Stimulated activated CD4-positive, alpha-beta T cell treated with anti-CD3 and anti-CD28 coated beads, Interleukin-2, amount 100 ng/mL, for 4 hours (primary cell): ENCODE results near the gene ADD2.

ENCODE experiments used
- DNase-seq: peaks from one replicate; pipeline ENCODE4 v3.0.0-alpha.2; 2020; ENCODE audit warnings: low read depth

Gene ADD2

DNA sequence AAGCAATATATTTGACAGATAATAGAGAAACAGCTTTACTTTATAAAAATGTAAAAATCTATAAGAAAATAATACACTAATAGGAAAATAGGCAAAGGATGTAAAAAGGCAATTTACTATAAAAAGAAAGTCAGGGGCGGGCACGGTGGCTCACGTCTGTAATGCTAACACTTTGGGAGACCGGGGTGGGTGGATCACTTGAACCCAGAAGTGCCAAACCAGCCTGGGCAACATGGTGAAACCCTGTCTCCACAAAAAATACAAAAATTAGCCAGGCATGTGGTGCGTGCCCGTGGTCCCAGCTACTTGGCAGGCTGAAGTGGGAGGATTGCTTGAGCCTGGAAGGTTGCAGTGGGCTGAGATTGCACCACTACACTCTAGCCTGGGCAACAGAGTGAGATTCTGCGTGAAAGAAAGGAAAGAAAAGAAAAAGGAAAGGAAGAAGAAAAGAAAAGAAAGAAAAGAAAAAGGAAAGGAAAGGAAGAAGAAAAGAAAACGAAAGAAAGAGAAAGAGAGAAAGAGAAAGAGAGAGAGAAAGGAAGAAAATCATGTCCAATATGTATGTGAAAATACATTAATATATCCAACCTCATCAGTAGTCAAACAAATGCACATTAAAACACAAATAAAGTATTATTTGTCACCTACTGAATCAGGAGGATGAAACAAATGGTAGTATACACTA lies 65.1 kb downstream of the ADD2 start:
- DNase-seq = no peak

DNA sequence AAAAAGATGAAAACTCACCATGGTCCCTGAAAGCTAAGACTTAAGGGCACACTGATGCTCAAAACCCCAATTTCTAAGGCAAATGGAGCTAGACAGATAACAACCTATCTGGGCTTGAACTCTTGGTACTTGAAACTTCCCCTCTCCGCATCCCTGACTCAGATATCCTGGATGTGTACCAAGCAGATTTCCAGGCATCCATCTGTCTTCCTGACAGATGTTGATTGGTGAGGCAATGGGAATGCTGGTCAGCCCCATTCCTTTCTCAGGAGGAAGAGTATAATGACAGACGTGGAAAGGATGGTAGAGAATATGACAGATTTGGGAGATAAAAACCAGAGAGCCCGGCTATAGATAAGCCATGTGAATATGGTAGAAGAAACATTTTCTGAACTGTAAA lies 69.2 kb downstream of the ADD2 start:
- no peak for DNase-seq

DNA sequence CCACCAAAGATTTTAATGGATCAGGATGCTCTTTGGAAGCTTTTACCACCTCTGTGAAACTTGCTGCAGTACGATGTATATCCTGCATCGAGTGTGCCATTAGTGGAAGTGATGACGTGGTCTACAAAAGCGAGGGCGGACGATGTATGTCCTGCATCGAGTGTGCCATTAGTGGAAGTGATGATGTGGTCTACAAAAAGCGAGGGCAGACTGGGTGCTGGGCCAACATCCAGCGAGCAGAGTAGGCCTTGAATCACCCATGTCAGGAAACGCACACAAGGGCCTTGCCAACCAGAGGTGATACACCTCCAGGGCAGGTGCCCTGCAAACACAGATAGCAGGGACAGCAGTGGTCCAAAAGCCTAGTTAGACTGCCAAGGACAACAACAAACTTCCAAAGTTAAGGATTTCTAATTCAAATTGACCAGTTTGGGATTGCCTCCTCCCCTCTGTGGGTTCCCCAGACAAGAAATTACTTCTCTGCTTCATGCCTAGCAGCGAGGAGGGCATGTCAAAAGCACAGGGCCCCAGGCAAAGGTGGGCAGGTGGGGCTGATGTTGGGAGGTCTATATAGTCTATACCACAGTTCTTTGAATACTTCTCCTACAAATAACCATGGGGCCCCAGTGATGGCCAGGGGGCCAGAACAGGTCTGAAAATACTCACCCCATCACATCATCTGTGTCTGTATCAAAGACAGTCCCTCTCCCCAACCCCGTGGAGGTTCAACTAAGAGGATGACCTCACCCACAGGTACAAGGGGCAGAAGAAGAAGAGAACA lies 70.2 kb downstream of the ADD2 start:
- DNase-seq = no peak

DNA sequence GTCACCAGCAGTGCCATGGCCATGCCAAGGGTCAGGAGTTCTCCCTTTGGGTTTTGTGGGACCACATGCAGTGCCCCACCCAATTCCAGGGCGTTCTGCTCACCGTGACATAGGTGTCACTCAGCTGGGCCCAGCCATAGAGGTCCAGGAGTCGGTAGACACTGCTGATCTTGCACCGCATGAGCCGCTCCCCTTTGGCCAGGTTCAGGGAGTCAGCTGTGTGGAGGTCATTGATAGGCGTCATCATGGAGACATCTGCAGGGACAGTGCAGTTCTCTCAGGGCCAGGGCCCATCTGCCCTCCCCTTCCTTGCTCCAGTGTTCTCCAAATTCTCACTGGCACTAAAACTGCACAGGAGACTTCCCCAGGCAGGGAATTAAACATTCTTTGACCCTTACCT lies 71.9 kb downstream of the ADD2 start:
- DNase-seq = no peak

DNA sequence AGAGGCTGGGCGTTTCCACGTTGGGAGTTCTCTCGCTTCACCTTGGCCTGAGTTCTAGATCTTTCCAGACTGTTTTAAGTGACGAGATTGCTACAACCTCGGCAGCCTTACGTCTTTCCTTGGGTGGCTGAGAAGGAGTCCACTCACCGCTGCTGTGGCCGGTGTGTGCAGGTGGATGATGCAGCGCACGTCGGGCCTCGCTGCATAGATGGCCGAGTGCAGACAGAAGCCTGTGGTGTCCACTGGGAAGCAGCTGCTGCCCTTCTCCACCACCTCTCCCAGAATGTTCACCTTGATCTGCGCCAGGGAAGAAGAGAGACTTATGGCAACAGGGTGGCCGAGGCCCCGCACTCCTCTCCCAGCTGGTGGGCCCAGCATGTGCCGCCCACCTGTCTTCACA lies 75.7 kb downstream of the ADD2 start:
- DNase-seq = no peak

DNA sequence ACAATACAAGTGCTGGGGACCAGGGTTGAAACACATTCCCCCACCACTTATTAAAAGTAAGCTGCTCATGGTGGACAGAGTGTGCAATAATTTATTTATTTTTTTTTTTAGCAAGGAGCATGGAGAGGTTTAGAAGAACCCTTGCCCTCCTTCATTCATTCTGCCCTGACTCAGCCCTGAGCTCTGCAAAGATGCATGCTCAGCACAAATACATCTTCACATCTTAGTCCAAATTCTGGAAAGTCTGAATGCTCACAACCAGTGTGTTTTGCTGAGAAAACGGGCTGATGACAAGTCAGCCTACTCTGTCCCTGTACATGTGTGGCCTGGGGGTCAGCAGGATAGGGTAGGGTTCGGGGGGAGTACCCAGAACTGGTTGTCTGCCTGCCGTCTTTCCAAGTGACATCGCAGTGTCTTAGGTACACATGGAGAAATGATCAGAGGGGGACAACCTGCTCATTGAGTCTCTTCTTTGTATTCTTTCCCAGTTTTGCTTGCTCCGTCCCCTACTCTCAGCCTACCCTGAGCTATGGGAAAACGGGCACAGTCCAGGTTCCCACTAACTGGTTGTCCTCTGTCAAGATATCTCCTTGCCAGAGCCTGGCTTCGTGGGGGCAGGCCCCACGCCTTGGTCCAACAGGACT lies 76.4 kb downstream of the ADD2 start:
- DNase-seq = no peak

DNA sequence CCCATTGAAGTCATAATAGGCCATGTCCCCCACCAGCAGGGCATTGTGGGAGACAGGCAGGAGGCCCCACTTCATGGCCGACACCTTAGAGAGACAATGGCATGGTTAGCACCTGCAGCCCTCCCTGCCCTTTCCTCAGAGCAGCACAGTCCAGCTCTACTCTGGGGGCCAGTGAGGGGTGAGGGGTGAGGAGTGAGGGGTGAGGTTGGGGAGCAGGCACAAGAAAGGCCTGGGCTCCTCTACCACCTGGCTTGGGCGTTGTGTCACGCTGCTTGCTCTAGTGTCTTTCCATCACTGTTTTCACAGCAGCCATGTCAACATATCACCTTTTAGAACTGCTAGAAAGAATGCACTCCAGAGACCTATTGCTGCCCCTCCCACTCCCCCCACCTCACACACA lies 77.2 kb downstream of the ADD2 start:
- DNase-seq = no peak

DNA sequence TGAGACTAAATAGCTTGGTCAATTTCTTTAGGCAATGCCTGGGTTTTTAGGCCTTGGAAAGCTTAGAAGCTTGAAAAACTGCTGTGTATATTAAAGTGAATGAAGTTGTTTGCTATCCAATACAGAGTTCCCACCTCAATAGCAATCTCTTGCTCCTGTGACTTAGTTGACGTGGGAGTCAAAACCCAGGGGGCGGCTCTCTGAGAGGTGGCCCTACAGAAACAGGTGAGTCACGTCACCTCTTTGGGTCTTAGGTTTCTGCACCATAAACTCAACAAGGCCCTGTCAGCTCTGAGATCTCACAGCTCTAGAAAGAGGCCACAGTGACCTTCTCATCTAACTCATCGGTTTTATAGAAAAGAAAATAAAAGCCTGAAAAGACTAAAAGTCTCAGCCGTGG lies 79.6 kb downstream of the ADD2 start:
- no peak for DNase-seq

DNA sequence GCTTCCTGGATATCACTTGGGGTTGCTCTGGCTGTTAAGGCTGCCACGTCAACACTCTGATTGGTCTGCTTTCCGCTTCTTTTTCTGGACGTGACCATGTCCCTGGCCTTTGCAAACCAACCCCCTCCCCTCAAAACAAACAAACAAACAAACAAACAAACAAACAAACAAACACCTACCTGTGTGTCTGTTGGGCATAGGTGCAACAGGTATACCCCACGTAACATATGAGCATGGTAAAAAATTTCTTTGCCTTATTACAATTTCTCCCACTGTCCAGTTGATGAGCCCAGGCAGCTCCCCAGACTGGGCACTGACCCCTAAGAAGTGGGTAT lies 80.6 kb downstream of the ADD2 start:
- no peak for DNase-seq

DNA sequence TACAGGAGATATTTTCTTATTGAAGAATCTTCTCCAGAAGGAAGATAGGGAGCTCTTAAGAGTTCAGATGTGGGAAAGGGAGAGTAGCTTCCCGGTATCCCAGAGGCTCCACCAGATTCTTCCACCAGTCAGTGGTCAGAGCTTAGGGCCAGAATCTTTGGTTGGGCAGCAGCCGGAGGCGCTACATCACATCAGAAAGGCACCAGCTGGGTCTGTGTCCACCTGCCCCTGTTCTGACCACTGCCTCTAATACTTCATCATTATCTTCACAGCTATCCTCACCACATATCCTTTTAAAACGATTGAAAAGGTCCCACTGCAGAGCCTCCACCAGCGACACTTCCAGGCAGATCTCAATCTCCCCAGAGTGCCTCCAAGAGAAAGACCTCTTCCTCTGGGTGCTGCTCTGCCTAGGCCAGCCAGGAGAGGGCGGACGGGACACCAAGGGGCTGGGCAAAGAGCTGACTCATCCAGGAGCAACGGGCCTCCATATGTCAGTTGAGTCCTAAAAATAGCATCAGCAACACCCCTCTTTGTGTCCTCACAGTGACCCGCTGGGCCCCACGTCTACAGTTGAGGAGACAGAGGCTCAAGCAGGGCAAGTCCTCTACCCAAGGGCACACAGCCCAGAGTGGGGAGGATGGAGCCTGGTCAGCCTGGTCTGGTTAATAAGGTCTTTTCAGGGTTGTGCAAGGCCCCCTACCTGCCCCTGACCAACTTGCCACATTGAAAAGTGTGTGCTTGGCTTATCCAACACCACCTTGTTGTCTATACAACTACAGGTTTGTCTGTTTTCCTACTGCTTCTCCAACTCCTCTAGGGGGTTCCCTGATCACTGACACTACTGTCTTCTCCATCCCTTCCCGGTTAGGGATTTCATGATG lies 81.2 kb downstream of the ADD2 start:
- no peak for DNase-seq

DNA sequence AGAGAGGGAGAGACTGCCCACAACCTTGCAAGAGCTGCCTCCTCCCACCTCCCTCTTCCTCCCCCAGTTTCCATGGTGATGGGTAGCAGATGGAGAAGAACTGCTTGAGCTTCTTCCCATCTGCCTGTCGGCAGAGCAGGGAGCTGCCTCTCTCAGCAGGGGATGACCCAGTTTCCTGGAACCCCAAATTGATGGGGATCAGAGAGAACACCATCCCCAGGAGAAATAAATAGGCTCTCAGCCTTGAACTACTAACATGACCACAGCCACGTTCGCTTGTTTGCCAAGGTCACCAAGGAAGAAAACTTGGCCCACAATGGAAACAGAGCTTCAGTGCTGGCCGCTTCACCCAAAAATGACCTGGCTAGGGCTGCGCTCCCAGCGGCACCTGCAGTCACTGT lies 82.2 kb downstream of the ADD2 start:
- no peak for DNase-seq

DNA sequence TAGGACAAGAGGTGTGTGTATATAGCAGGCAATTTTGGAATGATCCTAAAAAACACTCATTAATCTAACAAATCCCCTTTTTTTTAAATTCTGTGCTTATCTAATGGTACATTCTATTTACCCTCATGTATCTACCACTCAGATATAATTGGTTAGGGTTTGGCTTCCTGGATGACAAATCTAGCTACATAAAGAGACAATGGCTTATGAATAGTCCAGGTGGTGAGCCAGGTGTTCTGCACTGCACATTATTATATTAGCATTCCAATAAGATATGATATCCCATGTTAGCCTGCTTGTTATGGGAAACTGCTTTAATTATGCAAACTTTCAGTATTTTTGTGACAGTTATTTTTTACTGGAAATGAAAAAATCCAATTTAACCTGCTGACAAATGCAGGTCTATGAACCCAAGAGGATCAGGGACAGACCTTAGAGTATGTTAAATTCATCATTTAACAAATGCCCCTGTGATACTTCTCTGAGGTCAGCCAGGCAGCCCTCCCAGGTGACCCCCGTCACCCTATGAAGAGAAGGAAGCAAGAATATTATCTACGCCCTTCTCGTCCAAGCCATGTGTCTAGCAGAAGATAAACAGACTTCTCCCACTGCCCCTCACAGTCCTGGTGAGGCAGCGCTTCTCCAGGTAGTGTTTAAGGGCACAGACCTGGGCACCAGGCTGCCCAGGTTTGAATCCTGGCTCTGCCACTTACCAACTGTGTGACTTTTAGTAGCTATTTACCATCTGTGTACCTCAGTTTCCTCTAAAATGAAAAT lies 83.0 kb downstream of the ADD2 start:
- no peak for DNase-seq

DNA sequence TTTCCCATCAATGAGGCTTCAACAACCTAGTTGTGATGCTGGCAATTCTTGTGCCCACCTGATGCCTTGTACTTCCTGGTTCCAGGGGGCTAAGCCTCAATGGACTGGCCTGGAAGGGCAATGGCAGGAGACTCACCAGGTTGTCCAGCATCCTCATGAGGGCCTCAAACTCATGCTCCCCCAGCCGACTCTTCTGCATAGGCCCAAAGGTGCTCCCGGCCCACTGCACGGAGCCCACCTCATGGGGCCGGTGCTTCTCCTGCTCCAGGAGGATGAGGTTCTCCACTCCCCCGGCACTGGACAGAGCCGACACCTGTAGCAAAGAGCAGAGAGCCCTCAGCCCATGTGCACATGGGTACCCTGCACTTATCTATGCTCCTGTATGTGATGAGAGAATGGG lies 84.5 kb downstream of the ADD2 start:
- no peak for DNase-seq

DNA sequence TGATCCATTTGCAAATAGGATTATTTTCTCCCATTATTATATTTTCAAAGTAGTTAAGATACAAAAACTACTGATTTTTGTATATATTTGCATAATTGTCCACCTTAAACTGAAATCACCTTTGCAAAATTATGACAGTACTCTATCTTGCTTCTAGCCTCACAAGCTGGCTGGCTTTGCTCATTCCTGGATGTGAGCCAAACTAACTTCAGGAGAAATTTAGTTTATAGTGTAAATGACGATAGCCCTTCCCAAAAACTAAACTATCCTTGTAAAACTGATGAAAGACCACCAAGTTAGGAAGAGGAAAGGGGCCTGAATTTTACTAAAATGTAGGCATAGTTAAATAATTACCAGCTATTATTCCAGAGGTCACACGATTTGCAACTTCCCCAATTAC lies 87.3 kb downstream of the ADD2 start:
- no peak for DNase-seq

DNA sequence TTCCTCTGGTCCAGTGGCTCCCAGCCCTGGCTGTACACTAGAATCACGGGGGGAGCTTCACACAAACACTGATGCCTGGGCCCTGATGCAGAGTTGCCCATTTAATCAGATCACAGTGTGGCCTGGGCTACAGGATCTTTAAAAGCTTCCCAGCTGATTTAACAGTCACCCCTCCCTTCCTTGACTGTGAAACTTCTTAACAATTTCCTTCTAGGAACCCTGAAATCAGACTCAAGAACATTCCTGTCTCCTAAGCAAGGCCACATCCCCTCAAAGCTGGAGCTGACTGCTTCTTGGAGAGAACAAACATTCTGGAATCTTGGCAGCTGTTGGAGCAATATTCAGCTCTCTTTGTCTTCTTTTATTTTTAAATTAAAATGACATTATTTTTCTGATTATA lies 88.7 kb downstream of the ADD2 start:
- no peak for DNase-seq

DNA sequence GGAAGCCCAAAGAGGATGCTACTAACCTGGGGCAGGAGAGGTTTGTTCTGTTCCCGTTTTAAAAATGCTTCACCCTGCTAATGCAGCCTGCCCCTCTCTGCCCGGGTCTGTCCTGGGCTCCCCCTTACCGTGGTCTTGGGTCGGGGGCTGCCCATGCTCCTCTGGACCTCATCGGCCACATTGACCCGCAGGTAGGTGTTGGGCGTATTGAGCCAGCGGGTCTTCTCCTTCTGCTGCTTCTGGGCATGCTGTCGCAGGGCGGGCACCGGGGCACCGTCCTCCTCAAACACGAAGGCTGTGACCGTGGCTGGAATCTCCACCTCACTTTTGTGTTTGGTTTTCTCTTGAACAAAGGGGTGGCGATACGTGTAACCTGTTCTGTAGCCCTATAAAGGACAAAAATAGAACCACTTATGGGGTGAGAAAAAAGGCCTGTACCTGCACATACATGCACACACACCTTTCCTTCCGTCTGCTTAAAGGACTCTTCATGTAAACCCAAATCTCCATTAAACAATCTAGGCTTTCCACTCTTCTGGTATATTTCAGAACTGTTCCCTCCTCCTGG lies 89.3 kb downstream of the ADD2 start:
- no peak for DNase-seq

DNA sequence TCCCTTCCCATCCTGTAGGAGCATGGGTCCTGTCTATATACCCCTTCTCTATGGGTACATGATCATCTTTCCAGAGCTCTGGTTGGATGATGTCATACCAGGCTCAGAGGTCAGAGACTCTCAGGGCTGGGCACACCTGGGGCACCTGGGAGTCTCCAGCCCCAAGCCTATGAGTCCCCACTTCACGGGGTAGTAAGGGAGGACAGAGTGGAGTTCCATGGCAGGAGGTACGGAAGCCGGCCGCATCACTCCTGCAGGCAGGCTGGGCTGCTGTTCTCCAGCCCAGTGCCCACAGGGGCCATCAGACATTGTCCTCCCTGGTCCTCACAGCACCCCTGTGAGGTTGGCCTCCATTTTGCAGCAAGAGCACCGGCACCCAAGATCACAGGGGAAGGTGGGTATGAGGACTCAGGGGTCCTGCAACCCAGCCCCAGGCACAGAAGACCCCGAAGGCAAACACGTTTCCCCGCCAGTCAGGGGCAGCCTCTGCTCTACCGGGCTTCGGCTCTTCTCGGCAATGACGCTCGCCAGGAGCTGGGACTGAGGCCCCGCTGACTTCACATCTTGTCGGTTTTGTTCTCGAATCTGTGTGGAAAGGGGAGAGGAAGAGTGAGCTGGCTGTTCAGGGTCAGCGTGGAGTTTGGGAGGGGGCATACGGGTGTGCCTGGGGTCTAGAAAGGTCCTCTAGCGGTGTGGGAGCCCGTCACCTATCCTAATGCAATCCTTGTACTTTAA lies 91.5 kb downstream of the ADD2 start:
- DNase-seq = no peak

DNA sequence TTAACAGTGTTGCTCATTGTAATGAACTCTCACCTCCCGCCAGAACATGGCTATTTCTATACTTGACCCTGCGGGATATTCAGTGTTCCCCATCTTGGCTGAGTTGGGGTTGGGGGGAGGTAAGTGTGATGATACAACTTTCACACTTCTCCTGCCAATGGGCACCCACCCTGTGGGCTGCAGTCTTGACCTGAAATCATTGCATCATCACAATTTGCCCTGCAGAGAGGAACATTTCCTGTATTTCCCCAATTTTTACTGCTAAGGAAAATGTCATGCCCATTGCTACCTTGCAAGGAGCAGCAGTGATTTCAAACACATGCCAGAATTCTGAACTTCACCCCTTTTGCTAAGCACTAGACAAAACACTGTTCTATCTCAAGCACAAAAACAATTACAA lies 92.1 kb downstream of the ADD2 start:
- DNase-seq = no peak

DNA sequence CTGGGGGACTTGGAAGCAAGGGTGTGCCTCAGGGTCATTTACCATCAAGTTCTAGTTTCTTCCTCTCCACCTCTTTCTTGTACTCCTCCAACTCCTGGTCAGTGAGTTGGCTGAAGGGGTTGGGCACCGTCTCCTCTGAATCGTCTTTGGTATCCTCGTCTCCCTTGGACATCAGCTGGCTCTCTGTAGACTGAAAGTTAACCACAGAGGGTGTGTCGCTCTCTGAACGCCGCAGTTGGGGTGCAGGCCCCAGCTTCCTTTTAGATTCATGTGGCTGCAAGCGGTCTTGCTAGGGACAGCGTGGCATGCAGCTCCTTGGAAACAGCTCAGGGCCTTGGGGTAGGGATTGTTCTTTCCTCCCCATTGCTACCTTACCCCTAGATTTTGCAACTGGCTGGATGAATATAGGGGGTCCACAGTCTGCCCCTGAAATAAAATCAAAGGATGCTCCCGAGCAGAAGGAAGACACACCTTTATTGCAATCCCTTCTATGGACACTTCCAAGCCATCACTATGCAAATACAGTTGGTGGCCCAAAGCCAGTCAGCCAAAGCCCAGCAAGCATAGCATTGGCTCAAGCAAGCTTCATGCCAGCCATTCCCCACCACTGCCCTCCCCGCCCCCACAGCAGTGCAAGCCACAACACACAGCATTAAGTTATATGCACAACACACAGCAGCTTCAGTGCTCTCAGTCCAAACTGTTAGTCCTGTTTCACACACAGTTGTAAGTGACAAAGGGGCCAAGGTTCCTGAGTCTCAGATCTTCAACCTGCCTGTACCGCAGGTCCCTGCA lies 93.2 kb downstream of the ADD2 start:
- DNase-seq = no peak
